Transverse colon (tissue), 4 donors: ENCODE data around the gene RICTOR. TPM values are rescaled to one million over a fixed set of nuclear protein-coding genes. Genes with fewer than 3 reads are reported as not detected.

Experiments used
- DNase-seq: peaks from one replicate; pipeline ENCODE4 v3.0.0-alpha.2; 2019
- H3K27ac ChIP-seq, 4 donors: fragments of 200-600 bp; sonication (generic); 2 replicates each; pipeline ENCODE4 v1.5.1; 2016 to 2018; ENCODE audit warnings: inconsistent platforms in 4 of 4
- H3K27me3 ChIP-seq: fragments of 200-600 bp; sonication (generic); 2 replicates; pipeline ENCODE4 v1.5.1; 2017; ENCODE audit warnings: inconsistent platforms
- H3K36me3 ChIP-seq, 4 donors: fragments of 200-600 bp; sonication (generic); 2 replicates each; pipeline ENCODE4 v1.5.1; 2017 to 2019; ENCODE audit warnings: inconsistent platforms in 4 of 4
- H3K4me1 ChIP-seq, 4 donors: fragments of 200-600 bp; sonication (generic); 2 replicates each; pipeline ENCODE4 v1.5.1; 2017 to 2020; ENCODE audit warnings: inconsistent platforms in 4 of 4
- H3K4me3 ChIP-seq, 4 donors: fragments of 200-600 bp; sonication (generic); 1 replicate in 1 of 4; 2 replicates in 3 of 4; pipeline versions ENCODE4 v1.5.1 to v1.6.1; 2017 to 2019; ENCODE audit warnings: inconsistent platforms in 4 of 4
- H3K9me3 ChIP-seq, 2 donors: fragments of 200-600 bp; sonication (generic); 2 replicates each; pipeline ENCODE4 v1.5.1; 2017 to 2019; ENCODE audit warnings: inconsistent platforms in 2 of 2
- CTCF ChIP-seq, 5 experiments: fragments of 200-600 bp in 3 of 5; fragments of 450-650 bp in 2 of 5; sonication (generic) in 3 of 5; IDR thresholded peaks; 1 replicate in 2 of 5; 2 replicates in 3 of 5; pipeline ENCODE4 v1.5.1; 2016 to 2017; ENCODE audit warnings: antibody characterized with exemption in 5 of 5, inconsistent platforms in 3 of 5, mild to moderate bottlenecking in 2 of 5, moderate library complexity in 1 of 5
- EP300 ChIP-seq: sonication (generic); formaldehyde crosslinking; IDR thresholded peaks from one replicate; pipeline ENCODE4 v1.6.1; 2017; ENCODE audit warnings: antibody characterized with exemption, low read depth
- POLR2A ChIP-seq: fragments of 450-650 bp; IDR thresholded peaks from one replicate; pipeline ENCODE4 v1.6.1; 2016; ENCODE audit warnings: antibody characterized with exemption, mild to moderate bottlenecking, moderate library complexity
- POLR2AphosphoS5 ChIP-seq, 3 donors: sonication (generic); formaldehyde crosslinking; IDR thresholded peaks; one replicate each; pipeline ENCODE4 v1.6.1; 2016; ENCODE audit warnings: antibody characterized with exemption in 3 of 3
- WGBS, 2 donors: methylation state at CpG; one replicate each; pipeline ENCODE4 v1.1.5; 2018; ENCODE audit warnings: low coverage in 1 of 2; 5-methylcytosine and 5-hydroxymethylcytosine counted together
- in situ Hi-C, 4 donors: fragments of 200-750 bp; cut with MboI; loops; one replicate each; pipeline versions ENCODE4 v1.15.0 to v1.15.1; 2017; ENCODE audit warnings: low sequenced_read_pairs in 3 of 4, low pct_ligation_motif_present in 1 of 4, low pct_unique_long_range_greater_than_20kb in 1 of 4
- intact Hi-C: fragments of 100-400 bp; cut with DNase I; formaldehyde crosslinking; loops from one replicate; pipeline ENCODE4 v1.15.1; 2023; ENCODE audit warnings: low total_unique reads
- total RNA-seq, 4 donors: library from RNA; depleted of rRNA; stranded (reverse); fragments of >200 nt; gene quantifications; one replicate each; pipeline ENCODE4 v1.1.0, GENCODE V29; 2016

RICTOR gene
- total RNA-seq, 4 donors from 2014 or later, result 20.7 to 44.8 (median 25.8) TPM

- H3K9me3 ChIP-seq, result no peaks in the 10 kb centered on the region
- no peaks in the 10 kb centered on the region for H3K36me3 ChIP-seq
- no peak for DNase-seq
- in situ Hi-C loops (no loop called here), intact Hi-C loops (no loop called here)
- H3K27ac ChIP-seq, result peak overlapping the region; percentile 96 to 100 (median 99)
- no peak overlapping the region for H3K4me3 ChIP-seq
- 79% methylated on average over 6 of the region's 6 CpGs for WGBS, 2 donors
- no peaks in the 10 kb centered on the region for H3K27me3 ChIP-seq
- H3K4me1 ChIP-seq, result peaks cover 12 to 39% (median 28%) of the 10 kb centered on the region in 4 donors
- TF ChIP-seq POLR2AphosphoS5 (IDR thresholded peaks at IDR 0.05), result no peak
- no peak for TF ChIP-seq CTCF (IDR thresholded peaks at IDR 0.05)
- TF ChIP-seq POLR2A, result no peak
- TF ChIP-seq EP300, result no peak
Measured at GRCh38 chr5:39076101-39076756, 2.0 kb upstream of the RICTOR start.

DNA sequence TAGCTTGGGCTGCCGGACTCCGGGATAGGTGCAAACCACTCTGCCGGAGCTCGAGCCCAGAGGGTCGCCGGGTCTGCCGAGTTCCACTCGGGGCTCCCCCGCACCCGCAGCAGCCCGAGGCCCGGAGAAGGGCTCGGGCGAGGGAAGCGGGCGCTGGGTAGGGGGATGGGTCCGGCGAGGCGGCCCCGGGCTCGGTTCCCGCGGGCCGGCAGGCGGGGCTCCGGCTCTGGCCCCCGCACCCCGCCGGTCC is 507 bp downstream of the RICTOR start:
- DNase-seq, result no peak
- in situ Hi-C loops, result no loop called here

DNA sequence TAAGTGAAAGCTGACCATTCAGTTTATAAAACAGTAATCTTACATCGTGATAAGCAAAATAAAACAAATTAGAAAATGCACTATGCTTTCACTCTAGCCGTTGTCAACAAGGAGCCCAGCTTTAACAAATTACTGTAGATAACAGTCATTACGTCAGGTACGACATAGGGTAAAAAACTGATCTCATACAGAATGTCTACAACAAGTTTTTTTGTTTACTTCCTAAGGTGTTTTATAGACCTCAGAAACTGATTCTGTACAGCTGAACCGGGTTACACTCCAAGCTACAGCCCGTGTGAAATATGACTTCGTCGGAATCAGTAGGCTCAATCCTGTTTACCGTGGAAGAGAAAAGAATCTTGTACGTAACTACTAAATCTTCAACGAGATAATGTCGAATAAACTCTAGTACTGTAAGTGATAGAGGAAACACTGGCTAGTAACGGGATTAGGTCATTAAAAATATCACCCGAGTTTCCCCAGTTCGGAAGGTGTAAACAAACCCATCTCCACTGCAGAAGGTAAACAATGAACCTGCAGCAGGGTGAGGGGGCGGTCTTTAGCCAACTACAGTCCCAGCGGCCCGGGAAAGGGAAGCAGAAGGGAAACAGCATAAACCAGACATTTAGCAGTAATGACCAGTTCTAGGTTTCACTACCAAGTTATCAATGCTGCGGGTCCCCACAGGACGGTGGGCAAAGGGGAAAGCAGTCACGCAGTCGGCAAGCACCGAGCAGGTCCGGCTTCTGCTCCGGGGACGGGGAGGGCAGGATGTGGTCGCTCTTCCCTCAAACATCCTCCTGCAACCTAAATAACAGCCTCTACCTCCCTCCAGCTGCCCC is 1.1 kb downstream of the RICTOR start:
- H3K4me1 ChIP-seq, result peaks cover 12 to 41% (median 27%) of the 10 kb centered on the region in 4 donors
- peak; percentile 50 for DNase-seq
- H3K4me3 ChIP-seq, result peak overlapping the region; percentile 82 to 99 (median 93)
- in situ Hi-C loops (no loop called here), intact Hi-C loops (no loop called here)
- peak overlapping the region; percentile 96 to 100 (median 99) for H3K27ac ChIP-seq
- H3K9me3 ChIP-seq, result no peaks in the 10 kb centered on the region
- no peak for TF ChIP-seq EP300
- no peak for TF ChIP-seq CTCF (IDR thresholded peaks at IDR 0.05)
- TF ChIP-seq POLR2A, result peak; percentile 10
- 2% methylated on average over 14 to 27 of the region's 27 CpGs for WGBS, 2 donors
- no peaks in the 10 kb centered on the region for H3K36me3 ChIP-seq
- no peaks in the 10 kb centered on the region for H3K27me3 ChIP-seq

More for the DNA sequence above, 507 bp downstream of the RICTOR start:
- H3K27ac ChIP-seq, result peak overlapping the region; percentile 96 to 100 (median 99)
- intact Hi-C loops, result no loop called here
- 3% methylated on average over 13 of the region's 29 CpGs; no CpG with 5 or more reads in 1 of the 2 donors for WGBS, 2 donors
- TF ChIP-seq CTCF (IDR thresholded peaks at IDR 0.05) (no peak), POLR2AphosphoS5 (IDR thresholded peaks at IDR 0.05) (no peak), POLR2A (no peak), EP300 (no peak)
- H3K27me3 ChIP-seq, result no peaks in the 10 kb centered on the region
- peaks cover 12 to 41% (median 27%) of the 10 kb centered on the region in 4 donors for H3K4me1 ChIP-seq
- H3K4me3 ChIP-seq, result peak overlapping the region; percentile 82 to 99 (median 93)
- no peaks in the 10 kb centered on the region for H3K36me3 ChIP-seq
- H3K9me3 ChIP-seq, result no peaks in the 10 kb centered on the region

- no peak for DNase-seq
Measured at GRCh38 chr5:39068099-39068498, 6.1 kb downstream of the RICTOR start.

More at GRCh38 chr5:39068099-39068498, 6.1 kb downstream of the RICTOR start:
- Histone ChIP-seq H3K4me3 (no peak overlapping the region), H3K9me3 (peaks cover 0 to 4% of the 10 kb centered on the region in 2 donors), H3K36me3 (peaks cover 0 to 15% (median 2%) of the 10 kb centered on the region in 4 donors), H3K4me1 (peaks cover 16 to 54% (median 31%) of the 10 kb centered on the region in 4 donors), H3K27me3 (no peaks in the 10 kb centered on the region), H3K27ac (no peak overlapping the region)
- intact Hi-C loops, result loop anchor here (10.0 kb wide), 1 partner anchor 53 kb away; no protein-coding TSS in a partner anchor
- TF ChIP-seq POLR2AphosphoS5 (IDR thresholded peaks at IDR 0.05) (no peak), POLR2A (no peak), EP300 (no peak), CTCF (IDR thresholded peaks at IDR 0.05) (no peak)
- WGBS, 2 donors, result 94 to 100% methylated on average over 3 of the region's 3 CpGs
- in situ Hi-C loops, result no loop called here
